Left renal pelvis (tissue), 4 donors: ENCODE measurements around the gene CTNND1. TPM values are rescaled to one million over a fixed set of nuclear protein-coding genes. Genes with fewer than 3 reads are reported as not detected.

Experiments used
- DNase-seq, 4 donors: peaks; one replicate each; pipeline ENCODE4 v3.0.0-alpha.2; 2013; ENCODE audit warnings: low read depth in 4 of 4, low spot score in 3 of 4
- polyA plus RNA-seq, 4 donors: library from polyadenylated mRNA; unstranded; fragments of 120-200 nt; gene quantifications; one replicate each; pipeline ENCODE4 v1.2.1, GENCODE V29; 2013; ENCODE audit not compliant: insufficient read length in 4 of 4

CTNND1 gene
- polyA plus RNA-seq, 4 donors: 144 to 230 (median 216) TPM

GRCh38 chr11:57868491-57868890 is 106.9 kb downstream of the CTNND1 start:
- no peak for DNase-seq

Other genes starting within 250 kb of the CTNND1 start
- 1 to 10 TPM; 4.9 to 9.7 (median 6.5) TPM for gene SLC43A1, start 246.1 kb upstream of the CTNND1 start, polyA plus RNA-seq
- 10 to 100 TPM; 42.2 to 52.6 (median 46.8) TPM for gene TIMM10, start 231.0 kb upstream of the CTNND1 start, polyA plus RNA-seq
- gene SMTNL1, start 224.2 kb upstream of the CTNND1 start, polyA plus RNA-seq: under 1 TPM; 0.21 to 0.63 (median 0.38) TPM
- 10 to 100 TPM; 36.5 to 46.7 (median 42.3) TPM for gene UBE2L6, start 194.1 kb upstream of the CTNND1 start, polyA plus RNA-seq
- gene SERPING1, start 164.1 kb upstream of the CTNND1 start, polyA plus RNA-seq: 100 to 1,000 TPM; 139 to 440 (median 176) TPM
- gene YPEL4, start 111.9 kb upstream of the CTNND1 start, polyA plus RNA-seq: 1 to 10 TPM; 1.5 to 4.4 (median 3.3) TPM
- 10 to 100 TPM; 12.0 to 17.2 (median 16.5) TPM for gene CLP1, start 104.0 kb upstream of the CTNND1 start, polyA plus RNA-seq
- gene ZDHHC5, start 93.7 kb upstream of the CTNND1 start, polyA plus RNA-seq: 10 to 100 TPM; 38.9 to 55.7 (median 50.5) TPM
- gene MED19, start 49.6 kb upstream of the CTNND1 start, polyA plus RNA-seq: 10 to 100 TPM; 15.0 to 24.4 (median 18.5) TPM
- gene TMX2, start 49.2 kb upstream of the CTNND1 start, polyA plus RNA-seq: 100 to 1,000 TPM in 3 of 4 donors, 10 to 100 TPM in 1; 81.6 to 126 (median 117) TPM
- gene SELENOH, start 20.3 kb upstream of the CTNND1 start, polyA plus RNA-seq: 100 to 1,000 TPM in 2 of 4 donors, 10 to 100 TPM in 2; 88.2 to 142 (median 99.1) TPM
- under 1 TPM; 0.06 to 0.18 (median 0.13) TPM for gene BTBD18, start 10.0 kb upstream of the CTNND1 start, polyA plus RNA-seq